ENCODE results near the gene FBXL4.

The FBXL4 gene

GRCh38 chr6:98977671-98978292, 30.0 kb upstream of the FBXL4 start:
- Histone ChIP-seq H3K4me1 (ENCODE audit: control insufficient read depth, low read length) (no peaks in the 10 kb centered on the region), H3K9me3 (ENCODE audit: control insufficient read depth, insufficient read depth, low read length) (no peaks in the 10 kb centered on the region), H3K4me3 (ENCODE audit: low read length) (no peak overlapping the region), H3K79me2 (ENCODE audit: control insufficient read depth, low read length) (no peaks in the 10 kb centered on the region), H3K27me3 (ENCODE audit: control insufficient read depth, low read length) (peaks cover 3% of the 10 kb centered on the region; the same call in 1 of the 2 replicates), H3F3A (ENCODE audit: control insufficient read depth, insufficient read depth) (no peaks in the 10 kb centered on the region), H3K9me2 (replicated peaks; ENCODE audit: control insufficient read depth, low read length) (no peaks in the 10 kb centered on the region), H3K27ac (ENCODE audit: low read depth, low read length) (no peak overlapping the region), H3K4me2 (ENCODE audit: low read length) (no peak overlapping the region), H4K20me1 (ENCODE audit: control insufficient read depth, insufficient read depth, low read depth, low read length) (no peaks in the 10 kb centered on the region), H3K36me3 (ENCODE audit: control insufficient read depth, low read length) (no peaks in the 10 kb centered on the region)
- TF ChIP-seq EZH2phosphoT487 (IDR thresholded peaks at IDR 0.05; ENCODE audit: borderline replicate concordance, low read length) = no peak
- TF ChIP-seq CTCF (IDR thresholded peaks at IDR 0.05; ENCODE audit: low read depth, low read length, poor library complexity, severe bottlenecking) = no peak

- no peaks in the 10 kb centered on the region for H3K9me2 ChIP-seq (replicated peaks; ENCODE audit: control insufficient read depth, low read length)
- no peaks in the 10 kb centered on the region for H3K27me3 ChIP-seq (ENCODE audit: control insufficient read depth, low read length)
Measured at GRCh38 chr6:98976674-98977385, 29.1 kb upstream of the FBXL4 start.

GRCh38 chr6:98975421-98975820, 27.7 kb upstream of the FBXL4 start:
- Histone ChIP-seq H3K9me2 (replicated peaks; ENCODE audit: control insufficient read depth, low read length) (no peaks in the 10 kb centered on the region), H3K4me3 (ENCODE audit: low read length) (no peak overlapping the region), H3K4me1 (ENCODE audit: control insufficient read depth, low read length) (no peaks in the 10 kb centered on the region), H4K20me1 (ENCODE audit: control insufficient read depth, insufficient read depth, low read depth, low read length) (no peaks in the 10 kb centered on the region), H3K27me3 (ENCODE audit: control insufficient read depth, low read length) (no peaks in the 10 kb centered on the region), H3K4me2 (ENCODE audit: low read length) (no peak overlapping the region), H3F3A (ENCODE audit: control insufficient read depth, insufficient read depth) (no peaks in the 10 kb centered on the region), H3K79me2 (ENCODE audit: control insufficient read depth, low read length) (no peaks in the 10 kb centered on the region), H3K36me3 (ENCODE audit: control insufficient read depth, low read length) (no peaks in the 10 kb centered on the region), H3K27ac (ENCODE audit: low read depth, low read length) (no peak overlapping the region), H3K9me3 (ENCODE audit: control insufficient read depth, insufficient read depth, low read length) (no peaks in the 10 kb centered on the region)
- TF ChIP-seq CTCF (IDR thresholded peaks at IDR 0.05; ENCODE audit: low read depth, low read length, poor library complexity, severe bottlenecking) = no peak
- TF ChIP-seq EZH2phosphoT487 (IDR thresholded peaks at IDR 0.05; ENCODE audit: borderline replicate concordance, low read length) = no peak

More at GRCh38 chr6:98976674-98977385, 29.1 kb upstream of the FBXL4 start:
- Histone ChIP-seq H3K79me2 (ENCODE audit: control insufficient read depth, low read length) (no peaks in the 10 kb centered on the region), H4K20me1 (ENCODE audit: control insufficient read depth, insufficient read depth, low read depth, low read length) (no peaks in the 10 kb centered on the region), H3K4me1 (ENCODE audit: control insufficient read depth, low read length) (no peaks in the 10 kb centered on the region), H3K9me3 (ENCODE audit: control insufficient read depth, insufficient read depth, low read length) (no peaks in the 10 kb centered on the region), H3F3A (ENCODE audit: control insufficient read depth, insufficient read depth) (no peaks in the 10 kb centered on the region), H3K4me3 (ENCODE audit: low read length) (no peak overlapping the region), H3K27ac (ENCODE audit: low read depth, low read length) (no peak overlapping the region), H3K4me2 (ENCODE audit: low read length) (no peak overlapping the region), H3K36me3 (ENCODE audit: control insufficient read depth, low read length) (no peaks in the 10 kb centered on the region)
- no peak for TF ChIP-seq EZH2phosphoT487 (IDR thresholded peaks at IDR 0.05; ENCODE audit: borderline replicate concordance, low read length)
- TF ChIP-seq CTCF (IDR thresholded peaks at IDR 0.05; ENCODE audit: low read depth, low read length, poor library complexity, severe bottlenecking) = no peak
